HepG2 (cell line): ENCODE data around the gene BEST2.

Experiments used
- CTCF ChIP-seq: sonication (generic); formaldehyde crosslinking; IDR thresholded peaks from 2 replicates; pipeline ENCODE4 v1.5.0; 2020; ENCODE audit warnings: mild to moderate bottlenecking, missing genetic modification reagents, moderate library complexity
- DNMT3B ChIP-seq: conservative IDR thresholded peaks from 2 replicates; pipeline ENCODE4 v1.6.1; 2016; ENCODE audit warnings: missing biosample characterization, control low read depth
- EZH2 ChIP-seq: conservative IDR thresholded peaks from 2 replicates; pipeline ENCODE4 v1.6.1; 2012; ENCODE audit warnings: mild to moderate bottlenecking, low read depth, low read length, moderate library complexity
- HES4 ChIP-seq: sonication (generic); formaldehyde crosslinking; IDR thresholded peaks from 2 replicates; pipeline ENCODE4 v1.9.0; 2021; ENCODE audit warnings: mild to moderate bottlenecking, missing genetic modification reagents, borderline replicate concordance
- POLR2A ChIP-seq, 2 experiments: IDR thresholded peaks; 2 replicates each; pipeline ENCODE4 v1.6.1; 2011; ENCODE audit warnings: low read depth in 2 of 2, low read length in 2 of 2, mild to moderate bottlenecking in 1 of 2, moderate library complexity in 1 of 2; ENCODE audit not compliant: insufficient read depth in 1 of 2
- PRDM4 ChIP-seq: sonication (generic); formaldehyde crosslinking; IDR thresholded peaks from 2 replicates; pipeline ENCODE4 v1.9.0; 2021; ENCODE audit warnings: missing genetic modification reagents, borderline replicate concordance
- SMAD1 ChIP-seq: sonication (generic); formaldehyde crosslinking; IDR thresholded peaks from 2 replicates; pipeline ENCODE4 v1.4.0; 2020; ENCODE audit warnings: missing genetic modification reagents, low read depth, mild to moderate bottlenecking, borderline replicate concordance
- SMAD3 ChIP-seq: sonication (generic); formaldehyde crosslinking; IDR thresholded peaks from 2 replicates; pipeline ENCODE4 v1.4.0; 2020; ENCODE audit warnings: missing genetic modification reagents
- TRAFD1 ChIP-seq: sonication (generic); formaldehyde crosslinking; IDR thresholded peaks from 2 replicates; pipeline ENCODE4 v1.5.1; 2020; ENCODE audit warnings: missing genetic modification reagents, mild to moderate bottlenecking, borderline replicate concordance
- YY1 ChIP-seq: IDR thresholded peaks from 2 replicates; pipeline ENCODE4 v1.6.1; 2011; ENCODE audit warnings: low read length, low read depth, moderate library complexity, mild to moderate bottlenecking; ENCODE audit not compliant: insufficient read depth, insufficient replicate concordance
- ZGPAT ChIP-seq: IDR thresholded peaks from 2 replicates; pipeline ENCODE4 v1.6.1; 2016; ENCODE audit warnings: mild to moderate bottlenecking
- ZNF549 ChIP-seq: sonication (generic); formaldehyde crosslinking; IDR thresholded peaks from 2 replicates; pipeline ENCODE4 v1.5.0; 2020; ENCODE audit warnings: missing genetic modification reagents
- ZNF580 ChIP-seq: IDR thresholded peaks from 2 replicates; pipeline ENCODE4 v1.6.1; 2016; ENCODE audit warnings: low read depth, borderline replicate concordance
- ZNF660 ChIP-seq: sonication (generic); formaldehyde crosslinking; IDR thresholded peaks from 2 replicates; pipeline ENCODE4 v1.5.1; 2020; ENCODE audit warnings: mild to moderate bottlenecking, low read depth, missing genetic modification reagents, borderline replicate concordance

- TF ChIP-seq YY1 (no peak), PRDM4 (CRISPR knock-in tag) (no peak), CTCF (CRISPR knock-in tag) (no peak), POLR2A (IDR thresholded peaks at IDR 0.05; ENCODE audit: insufficient read depth in 1 of 2, low read depth in 2 of 2, low read length in 2 of 2) (no peak), TRAFD1 (CRISPR knock-in tag) (no peak), EZH2 (no peak), ZNF580 (CRISPR knock-in tag) (no peak), ZNF660 (CRISPR knock-in tag) (no peak), ZNF549 (no peak), HES4 (CRISPR knock-in tag) (no peak), SMAD3 (CRISPR knock-in tag) (no peak), ZGPAT (no peak), SMAD1 (CRISPR knock-in tag) (no peak), DNMT3B (no peak)
Observed at GRCh38 chr19:12745166-12745897, 6.3 kb upstream of the BEST2 start.
